GM12878 (cell line): ENCODE results near the gene SMIM14. TPM values are rescaled to one million over a fixed set of nuclear protein-coding genes. Genes with fewer than 3 reads are reported as not detected.

Experiments
- ATAC-seq: fragments of 200-7000 bp; cut with Tn5 transposase; 3 replicates; pipeline ENCODE4 v1.9.1; 2020; ENCODE audit warnings: mild to moderate bottlenecking, moderate library complexity
- BruUV-seq: library from RNA; stranded (reverse); fragments of 400-500 nt; replicated peaks from 2 replicates; lab custom pipeline; 2021; lab: Mats Ljungman, UMichigan
- CTCF ChIA-PET: fragments of 300-600 bp; sonication (Branson Sonifier 250); formaldehyde crosslinking; extraction: SDS; loops from one replicate; lab custom pipeline; 2021; ENCODE audit warnings: inconsistent platforms; lab: Yijun Ruan, JAX
- POLR2A ChIA-PET: fragments of 350-600 bp; formaldehyde crosslinking; extraction: SDS; loops from one replicate; lab custom pipeline; 2021; ENCODE audit warnings: inconsistent platforms; lab: Charles Lee
- RAD21 ChIA-PET: fragments of 300-600 bp; sonication (Branson Sonifier 250); formaldehyde crosslinking; loops from one replicate; lab custom pipeline; 2023; ENCODE audit warnings: antibody characterized with exemption; ENCODE audit not compliant: unreplicated experiment; lab: Charles Lee
- SMC1A ChIA-PET: fragments of 300-600 bp; sonication (Branson Sonifier 250); formaldehyde crosslinking; loops from one replicate; lab custom pipeline; 2023; ENCODE audit not compliant: unreplicated experiment, uncharacterized antibody; lab: Charles Lee
- DNase-seq: peaks from one replicate; pipeline ENCODE4 v3.0.0-alpha.2; 2011; ENCODE audit warnings: low read depth, low spot score
- FAIRE-seq: peaks from 3 replicates; lab custom pipeline; 2011; peaks lifted over from hg19 to GRCh38; lab: Jason Lieb, UNC
- H2AFZ ChIP-seq: 2 replicates; pipeline ENCODE4 v1.6.0; 2011; ENCODE audit warnings: low read depth, low read length, control low read depth; ENCODE audit not compliant: control insufficient read depth
- H3K27ac ChIP-seq: 2 replicates; pipeline ENCODE4 v1.5.1; 2011; ENCODE audit warnings: control low read depth; ENCODE audit not compliant: control insufficient read depth, insufficient read depth
- H3K27me3 ChIP-seq, 2 experiments: replicated peaks in 1 of 2; 2 replicates each; pipeline versions ENCODE4 v1.6.0 to v1.6.1; 2011; ENCODE audit warnings: low read length in 1 of 2; ENCODE audit not compliant: control insufficient read depth in 2 of 2, insufficient read depth in 2 of 2
- H3K36me3 ChIP-seq, 2 experiments: 2 replicates each; pipeline ENCODE4 v1.5.1; 2011; ENCODE audit warnings: low read length in 1 of 2; ENCODE audit not compliant: control insufficient read depth in 2 of 2, insufficient read depth in 2 of 2
- H3K4me1 ChIP-seq: 2 replicates; pipeline ENCODE4 v1.6.1; 2011; ENCODE audit warnings: mild to moderate bottlenecking, low read length, moderate library complexity, mixed read lengths; ENCODE audit not compliant: control insufficient read depth, insufficient read depth
- H3K4me2 ChIP-seq: 2 replicates; pipeline ENCODE4 v1.6.0; 2011; ENCODE audit warnings: control low read depth; ENCODE audit not compliant: control insufficient read depth, insufficient read depth
- H3K4me3 ChIP-seq: fragments of 200-600 bp; sonication (generic); 2 replicates; pipeline ENCODE4 v1.5.1; 2016
- H3K79me2 ChIP-seq: 2 replicates; pipeline ENCODE4 v1.6.0; 2011; ENCODE audit warnings: low read length; ENCODE audit not compliant: control insufficient read depth, insufficient read depth
- H3K9ac ChIP-seq: 2 replicates; pipeline ENCODE4 v1.8.0; 2011; ENCODE audit warnings: low read length, control low read depth, mixed read lengths; ENCODE audit not compliant: control insufficient read depth, insufficient read depth
- H3K9me3 ChIP-seq: replicated peaks from 3 replicates; pipeline ENCODE4 v1.5.1; 2011; ENCODE audit warnings: mild to moderate bottlenecking, low read length; ENCODE audit not compliant: control insufficient read depth, insufficient read depth
- H4K20me1 ChIP-seq: 2 replicates; pipeline ENCODE4 v1.6.0; 2011; ENCODE audit not compliant: control insufficient read depth, insufficient read depth
- BCL11A ChIP-seq: IDR thresholded peaks from 2 replicates; pipeline ENCODE4 v1.6.1; 2011; ENCODE audit warnings: low read depth, low read length
- CBX5 ChIP-seq: sonication (generic); IDR thresholded peaks from 2 replicates; pipeline ENCODE4 v1.6.1; 2016; ENCODE audit warnings: low read depth, moderate library complexity, mild to moderate bottlenecking, inconsistent platforms
- CREB1 ChIP-seq: IDR thresholded peaks from 2 replicates; pipeline ENCODE4 v1.6.1; 2012; ENCODE audit warnings: low read depth, mild to moderate bottlenecking, inconsistent platforms
- RAD21 ChIP-seq: IDR thresholded peaks from 2 replicates; pipeline ENCODE4 v1.6.1; 2011; ENCODE audit warnings: mild to moderate bottlenecking, low read depth, low read length, moderate library complexity; ENCODE audit not compliant: insufficient read depth
- RBBP5 ChIP-seq: fragments of 200-600 bp; sonication (generic); conservative IDR thresholded peaks from 2 replicates; pipeline ENCODE4 v1.6.1; 2016
- SMC3 ChIP-seq: IDR thresholded peaks from 2 replicates; pipeline ENCODE4 v1.6.1; 2011; ENCODE audit warnings: low read length, improper control_type of control experiment, borderline replicate concordance
- TARDBP ChIP-seq: IDR thresholded peaks from 2 replicates; pipeline ENCODE4 v1.6.1; 2016; ENCODE audit warnings: borderline replicate concordance
- TBL1XR1 ChIP-seq: IDR thresholded peaks from 2 replicates; pipeline ENCODE4 v1.6.1; 2012; ENCODE audit warnings: low read depth, low read length, improper control_type of control experiment
- ZNF207 ChIP-seq: fragments of 450-650 bp; IDR thresholded peaks from 2 replicates; pipeline ENCODE4 v1.6.1; 2014; ENCODE audit warnings: antibody characterized with exemption, mild to moderate bottlenecking, borderline replicate concordance
- WGBS: methylation state at CpG from one replicate; pipeline ENCODE4 v1.1.6; 2016; ENCODE audit warnings: low lambda C conversion rate; ENCODE audit not compliant: insufficient replicate concordance, insufficient coverage; ENCODE audit errors: missing lambda C conversion rate; 5-methylcytosine and 5-hydroxymethylcytosine counted together
- in situ Hi-C: fragments of 300-500 bp; cut with MboI; formaldehyde crosslinking; loops from 9 replicates; pipeline ENCODE4 v1.14.3; 2018; ENCODE audit warnings: mixed read lengths
- intact Hi-C: fragments of 100-400 bp; cut with micrococcal nuclease; formaldehyde crosslinking; loops from one replicate; pipeline ENCODE4 v1.14.2; 2022; ENCODE audit not compliant: unreplicated experiment
- polyA plus RNA-seq, 11 experiments: library from polyadenylated mRNA; depleted of rRNA in 4 of 11; unstranded in 6 of 11; stranded (reverse) in 5 of 11; fragments of >200 nt; fragmentation: Nextera tagmentation in 4 of 11; fragmentation: Illumina TruSeq in 1 of 11; extraction: Ambion mirVana in 4 of 11; extraction: Trizol in 1 of 11; gene quantifications; 1 replicate in 1 of 11; 2 replicates in 10 of 11; pipeline versions ENCODE4 v1.2.1 to v1.2.3, GENCODE V29; 2011 to 2016; ENCODE audit warnings: inconsistent platforms in 2 of 11, missing spikeins in 2 of 11, low read depth in 1 of 11
- total RNA-seq, 4 experiments: library from RNA; depleted of rRNA in 3 of 4; stranded (reverse); fragments of >200 nt in 3 of 4; fragmentation: Illumina TruSeq in 1 of 4; extraction: Trizol in 1 of 4; gene quantifications; 2 replicates each; pipeline versions ENCODE4 v1.2.1 to v1.2.3, GENCODE V29; 2013 to 2021
- TF ChIP-seq, protein P1 (sequence below): fragments of 450-650 bp; IDR thresholded peaks from 2 replicates; pipeline ENCODE4 v1.6.1; 2017; ENCODE audit warnings: mild to moderate bottlenecking, low read depth, inconsistent platforms; ENCODE audit not compliant: poor library complexity, severe bottlenecking
- TF ChIP-seq, protein P2 (sequence below): IDR thresholded peaks from 2 replicates; pipeline ENCODE4 v1.6.1; 2011; ENCODE audit warnings: borderline replicate concordance, low read depth, mild to moderate bottlenecking, moderate library complexity, low read length; ENCODE audit not compliant: insufficient read depth, poor library complexity, severe bottlenecking
- TF ChIP-seq, protein P3 (sequence below), 3 experiments: IDR thresholded peaks in 2 of 3; conservative IDR thresholded peaks in 1 of 3; 2 replicates each; pipeline ENCODE4 v1.5.1; 2011; ENCODE audit warnings: low read depth in 3 of 3, low read length in 3 of 3, mild to moderate bottlenecking in 3 of 3, control low read depth in 2 of 3, moderate library complexity in 2 of 3, inconsistent platforms in 1 of 3, mixed read lengths in 1 of 3; ENCODE audit not compliant: control insufficient read depth in 2 of 3, insufficient read depth in 1 of 3; ENCODE audit errors: extremely low read depth in 1 of 3

Gene SMIM14
- total and polyA plus RNA-seq, 10 of the 15 experiments (the other 5 are each of a cell fraction or from before 2014, with no cell fraction given): 125 to 671 (median 188) TPM

- TF ChIP-seq CREB1 (no peak), CBX5 (no peak), ZNF207 (no peak)
- TF ChIP-seq, protein P1, sequence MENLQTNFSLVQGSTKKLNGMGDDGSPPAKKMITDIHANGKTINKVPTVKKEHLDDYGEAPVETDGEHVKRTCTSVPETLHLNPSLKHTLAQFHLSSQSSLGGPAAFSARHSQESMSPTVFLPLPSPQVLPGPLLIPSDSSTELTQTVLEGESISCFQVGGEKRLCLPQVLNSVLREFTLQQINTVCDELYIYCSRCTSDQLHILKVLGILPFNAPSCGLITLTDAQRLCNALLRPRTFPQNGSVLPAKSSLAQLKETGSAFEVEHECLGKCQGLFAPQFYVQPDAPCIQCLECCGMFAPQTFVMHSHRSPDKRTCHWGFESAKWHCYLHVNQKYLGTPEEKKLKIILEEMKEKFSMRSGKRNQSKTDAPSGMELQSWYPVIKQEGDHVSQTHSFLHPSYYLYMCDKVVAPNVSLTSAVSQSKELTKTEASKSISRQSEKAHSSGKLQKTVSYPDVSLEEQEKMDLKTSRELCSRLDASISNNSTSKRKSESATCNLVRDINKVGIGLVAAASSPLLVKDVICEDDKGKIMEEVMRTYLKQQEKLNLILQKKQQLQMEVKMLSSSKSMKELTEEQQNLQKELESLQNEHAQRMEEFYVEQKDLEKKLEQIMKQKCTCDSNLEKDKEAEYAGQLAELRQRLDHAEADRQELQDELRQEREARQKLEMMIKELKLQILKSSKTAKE: no peak
Measured at GRCh38 chr4:39660045-39660444, 21.4 kb upstream of the SMIM14 start (continued).

- Histone ChIP-seq H3K9ac (no peak overlapping the region), H3K9me3 (no peaks in the 10 kb centered on the region; the same call in 1 of the 3 replicates), H3K27me3 (no peaks in the 10 kb centered on the region), H3K79me2 (no peaks in the 10 kb centered on the region), H2AFZ (no peak overlapping the region), H3K27ac (no peak overlapping the region), H3K4me3 (no peak overlapping the region), H4K20me1 (no peaks in the 10 kb centered on the region), H3K4me2 (no peak overlapping the region), H3K36me3 (no peaks in the 10 kb centered on the region), H3K4me1 (peaks cover 29% of the 10 kb centered on the region)
- POLR2A ChIA-PET: interaction anchor here (1.1 kb wide), 2 partner anchors 10 to 19 kb away, joined by 3 to 5 read pairs; no protein-coding TSS in a partner anchor
- SMC1A ChIA-PET: interaction anchor here (0.7 to 6.1 kb wide), 13 partner anchors 21 to 201 kb away, joined by 3 to 45 read pairs (median 4); partner anchors contain the start of genes LIAS, RPL9 and SMIM14
- FAIRE-seq: no peak
- CTCF ChIA-PET: interaction anchor here (0.6 to 3.8 kb wide), 10 partner anchors 10 to 199 kb away, joined by 3 to 29 read pairs (median 4); partner anchors contain the start of genes LIAS and UGDH
- no peak for DNase-seq
- RAD21 ChIA-PET: interaction anchor here (0.6 to 4.1 kb wide), 8 partner anchors 12 to 315 kb away, joined by 3 to 31 read pairs (median 4); partner anchors contain the start of genes SMIM14 and UGDH
- whole genome bisulfite sequencing: 82% methylated on average over 3 of the region's 3 CpGs
- intact Hi-C loops: loop anchor here (1.0 kb wide), 1 partner anchor 189 kb away; no protein-coding TSS in a partner anchor
- TF ChIP-seq, protein P2, sequence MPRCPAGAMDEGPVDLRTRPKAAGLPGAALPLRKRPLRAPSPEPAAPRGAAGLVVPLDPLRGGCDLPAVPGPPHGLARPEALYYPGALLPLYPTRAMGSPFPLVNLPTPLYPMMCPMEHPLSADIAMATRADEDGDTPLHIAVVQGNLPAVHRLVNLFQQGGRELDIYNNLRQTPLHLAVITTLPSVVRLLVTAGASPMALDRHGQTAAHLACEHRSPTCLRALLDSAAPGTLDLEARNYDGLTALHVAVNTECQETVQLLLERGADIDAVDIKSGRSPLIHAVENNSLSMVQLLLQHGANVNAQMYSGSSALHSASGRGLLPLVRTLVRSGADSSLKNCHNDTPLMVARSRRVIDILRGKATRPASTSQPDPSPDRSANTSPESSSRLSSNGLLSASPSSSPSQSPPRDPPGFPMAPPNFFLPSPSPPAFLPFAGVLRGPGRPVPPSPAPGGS: no peak
- TF ChIP-seq BCL11A: no peak
- no peak for TF ChIP-seq RBBP5
- TF ChIP-seq TARDBP: no peak
- TF ChIP-seq, protein P3, sequence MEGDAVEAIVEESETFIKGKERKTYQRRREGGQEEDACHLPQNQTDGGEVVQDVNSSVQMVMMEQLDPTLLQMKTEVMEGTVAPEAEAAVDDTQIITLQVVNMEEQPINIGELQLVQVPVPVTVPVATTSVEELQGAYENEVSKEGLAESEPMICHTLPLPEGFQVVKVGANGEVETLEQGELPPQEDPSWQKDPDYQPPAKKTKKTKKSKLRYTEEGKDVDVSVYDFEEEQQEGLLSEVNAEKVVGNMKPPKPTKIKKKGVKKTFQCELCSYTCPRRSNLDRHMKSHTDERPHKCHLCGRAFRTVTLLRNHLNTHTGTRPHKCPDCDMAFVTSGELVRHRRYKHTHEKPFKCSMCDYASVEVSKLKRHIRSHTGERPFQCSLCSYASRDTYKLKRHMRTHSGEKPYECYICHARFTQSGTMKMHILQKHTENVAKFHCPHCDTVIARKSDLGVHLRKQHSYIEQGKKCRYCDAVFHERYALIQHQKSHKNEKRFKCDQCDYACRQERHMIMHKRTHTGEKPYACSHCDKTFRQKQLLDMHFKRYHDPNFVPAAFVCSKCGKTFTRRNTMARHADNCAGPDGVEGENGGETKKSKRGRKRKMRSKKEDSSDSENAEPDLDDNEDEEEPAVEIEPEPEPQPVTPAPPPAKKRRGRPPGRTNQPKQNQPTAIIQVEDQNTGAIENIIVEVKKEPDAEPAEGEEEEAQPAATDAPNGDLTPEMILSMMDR (IDR thresholded peaks at IDR 0.05 in 2 of 3, conservative IDR thresholded peaks at IDR 0.05 in 1 of 3; ENCODE audit: control insufficient read depth in 2 of 3, extremely low read depth in 1 of 3, insufficient read depth in 1 of 3, low read depth in 3 of 3, low read length in 3 of 3): peak in 2 of 3 experiments; percentile 28 to 37; a peak in 2 of 6 replicates
- TF ChIP-seq TBL1XR1: no peak
- peak; percentile 46; the same call in 1 of the 2 replicates for TF ChIP-seq SMC3
- peak; percentile 60 for TF ChIP-seq RAD21
- no peak for ATAC-seq
- in situ Hi-C loops: no loop called here
- no TSS peak for BruUV-seq
Measured at GRCh38 chr4:39658756-39659155, 20.1 kb upstream of the SMIM14 start.
